Measurements from ENCODE around the gene TMPRSS13. TPM values are rescaled to one million over a fixed set of nuclear protein-coding genes. Genes with fewer than 3 reads are reported as not detected.
A peak's percentile ranks its signal among the peaks of the same experiment; 100 is the strongest.

TMPRSS13 gene
- total and polyA plus RNA-seq, 4 experiments from 2014 or later, result 0.45 to 4.0 (median 2.3) TPM

GRCh38 chr11:117973503-117973860 lies 44.3 kb upstream of the TMPRSS13 start:
- Histone ChIP-seq H3K9me3 (ENCODE audit: control insufficient read depth in 1 of 2, low read length in 2 of 2) (no peaks in the 10 kb centered on the region), H3K4me1 (ENCODE audit: insufficient read depth, low read length) (peaks cover 78% of the 10 kb centered on the region), H3K36me3 (ENCODE audit: insufficient read depth, low read length) (no peaks in the 10 kb centered on the region), H3K4me3 (ENCODE audit: low read length in 2 of 2) (no peak overlapping the region), H3K27me3 (ENCODE audit: insufficient read depth, low read length) (no peaks in the 10 kb centered on the region), H3K27ac (ENCODE audit: low read depth, low read length) (no peak overlapping the region)
- ChIA-PET CTCF (ENCODE audit: partially characterized antibody) (interaction anchor here (3.7 to 24.4 kb wide), 2 partner anchors 23 to 79 kb away, joined by 23 to 402 read pairs; no protein-coding TSS in a partner anchor), POLR2A (ENCODE audit: partially characterized antibody) (interaction anchor here (46.4 to 51.5 kb wide), 2 partner anchors 24 to 31 kb away, joined by 1750 to 2125 read pairs; partner anchors contain the start of gene IL10RA)
- intact Hi-C loops (cut with micrococcal nuclease), result no loop called here
- no peaks in the 10 kb centered on the region for H3K27me3 Mint-ChIP-seq
- H3K27ac Mint-ChIP-seq, result peak overlapping the region in 5 of 7 donors; percentile 11 to 85 (median 77)
- peaks cover 0 to 2% (median 0%) of the 10 kb centered on the region in 8 donors for H3K9me3 Mint-ChIP-seq
- DNase-seq, result no peak
- peaks cover 4 to 5% of the 10 kb centered on the region in 2 donors for H3K36me3 Mint-ChIP-seq
- peak overlapping the region; percentile 7 to 76 (median 23) for H3K4me3 Mint-ChIP-seq
- H3K4me1 Mint-ChIP-seq, result peaks cover 59 to 93% (median 79%) of the 10 kb centered on the region in 4 donors

- H3K4me3 Mint-ChIP-seq, result peak overlapping the region; percentile 12 to 76 (median 30)
- CTCF ChIA-PET (ENCODE audit: partially characterized antibody), result interaction anchor here (3.7 to 24.4 kb wide), 2 partner anchors 23 to 80 kb away, joined by 23 to 402 read pairs; no protein-coding TSS in a partner anchor
- no peak overlapping the region for H3K4me3 ChIP-seq (ENCODE audit: low read length in 2 of 2)
These were observed 43.7 kb upstream of the TMPRSS13 start for GRCh38 chr11:117972629-117973502.

GRCh38 chr11:117972044-117972443 lies 42.8 kb upstream of the TMPRSS13 start:
- Mint-ChIP-seq H3K4me3 (peak overlapping the region in 4 of 8 donors; percentile 1 to 25 (median 12)), H3K36me3 (peaks cover 0 to 2% of the 10 kb centered on the region in 2 donors), H3K27ac (peak overlapping the region in 4 of 7 donors; percentile 14 to 90 (median 56)), H3K9me3 (peaks cover 0 to 2% (median 0%) of the 10 kb centered on the region in 8 donors), H3K27me3 (no peaks in the 10 kb centered on the region), H3K4me1 (peaks cover 52 to 84% (median 71%) of the 10 kb centered on the region in 4 donors)
- H3K4me1 ChIP-seq (ENCODE audit: insufficient read depth, low read length), result peaks cover 74% of the 10 kb centered on the region
- ChIA-PET CTCF (ENCODE audit: partially characterized antibody) (interaction anchor here (24.4 kb wide), 1 partner anchor 22 kb away, joined by 402 read pairs; no protein-coding TSS in a partner anchor), POLR2A (ENCODE audit: partially characterized antibody) (interaction anchor here (46.4 to 51.5 kb wide), 2 partner anchors 23 to 32 kb away, joined by 1750 to 2125 read pairs; partner anchors contain the start of gene IL10RA)
- H3K27me3 ChIP-seq (ENCODE audit: insufficient read depth, low read length), result no peaks in the 10 kb centered on the region
- intact Hi-C loops (cut with micrococcal nuclease), result no loop called here
- no peaks in the 10 kb centered on the region for H3K36me3 ChIP-seq (ENCODE audit: insufficient read depth, low read length)
- no peak overlapping the region for H3K27ac ChIP-seq (ENCODE audit: low read depth, low read length)
- DNase-seq, result no peak
- no peak overlapping the region for H3K4me3 ChIP-seq (ENCODE audit: low read length in 2 of 2)
- no peaks in the 10 kb centered on the region for H3K9me3 ChIP-seq (ENCODE audit: control insufficient read depth in 1 of 2, low read length in 2 of 2)

More at GRCh38 chr11:117972629-117973502, 43.7 kb upstream of the TMPRSS13 start:
- Histone ChIP-seq H3K27ac (ENCODE audit: low read depth, low read length) (no peak overlapping the region), H3K4me1 (ENCODE audit: insufficient read depth, low read length) (peaks cover 81% of the 10 kb centered on the region), H3K27me3 (ENCODE audit: insufficient read depth, low read length) (no peaks in the 10 kb centered on the region), H3K36me3 (ENCODE audit: insufficient read depth, low read length) (no peaks in the 10 kb centered on the region), H3K9me3 (ENCODE audit: control insufficient read depth in 1 of 2, low read length in 2 of 2) (no peaks in the 10 kb centered on the region)
- POLR2A ChIA-PET (ENCODE audit: partially characterized antibody), result interaction anchor here (46.4 to 51.5 kb wide), 2 partner anchors 24 to 31 kb away, joined by 1750 to 2125 read pairs; partner anchors contain the start of gene IL10RA
- Mint-ChIP-seq H3K36me3 (peaks cover 4 to 5% of the 10 kb centered on the region in 2 donors), H3K27me3 (no peaks in the 10 kb centered on the region), H3K27ac (peak overlapping the region; percentile 58 to 93 (median 81)), H3K9me3 (peaks cover 0 to 2% (median 0%) of the 10 kb centered on the region in 8 donors), H3K4me1 (peaks cover 59 to 93% (median 78%) of the 10 kb centered on the region in 4 donors)
- no peak for DNase-seq
- intact Hi-C loops (cut with micrococcal nuclease), result no loop called here

GRCh38 chr11:117970400-117971024 lies 41.3 kb upstream of the TMPRSS13 start:
- peak overlapping the region; percentile 17 to 21 for H3K4me3 ChIP-seq (ENCODE audit: low read length in 2 of 2)
- ChIA-PET CTCF (ENCODE audit: partially characterized antibody) (interaction anchor here (0.7 to 24.4 kb wide), 3 partner anchors 9 to 20 kb away, joined by 3 to 402 read pairs (median 3); partner anchors contain the start of gene IL10RA), POLR2A (ENCODE audit: partially characterized antibody) (interaction anchor here (1.6 to 51.5 kb wide), 6 partner anchors 9 to 83 kb away, joined by 5 to 2125 read pairs (median 16); partner anchors contain the start of gene IL10RA)
- Mint-ChIP-seq H3K9me3 (peaks cover 0 to 2% (median 0%) of the 10 kb centered on the region in 8 donors), H3K27ac (peak overlapping the region; percentile 76 to 91 (median 87)), H3K27me3 (no peaks in the 10 kb centered on the region), H3K4me3 (peak overlapping the region in 7 of 8 donors; percentile 59 to 89 (median 76)), H3K4me1 (peaks cover 49 to 69% (median 62%) of the 10 kb centered on the region in 4 donors), H3K36me3 (no peaks in the 10 kb centered on the region)
- no peaks in the 10 kb centered on the region for H3K36me3 ChIP-seq (ENCODE audit: insufficient read depth, low read length)
- H3K4me1 ChIP-seq (ENCODE audit: insufficient read depth, low read length), result peaks cover 66% of the 10 kb centered on the region
- peak; percentile 33 to 75 (median 43) for DNase-seq
- intact Hi-C loops (cut with micrococcal nuclease), result loop anchor here (1.0 to 2.0 kb wide), 2 partner anchors 16 to 17 kb away; partner anchors contain the start of gene IL10RA
- no peaks in the 10 kb centered on the region for H3K9me3 ChIP-seq (ENCODE audit: control insufficient read depth in 1 of 2, low read length in 2 of 2)
- peak overlapping the region; percentile 27 for H3K27ac ChIP-seq (ENCODE audit: low read depth, low read length)
- H3K27me3 ChIP-seq (ENCODE audit: insufficient read depth, low read length), result no peaks in the 10 kb centered on the region

GRCh38 chr11:117969160-117969991 lies 40.2 kb upstream of the TMPRSS13 start:
- Histone ChIP-seq H3K36me3 (ENCODE audit: insufficient read depth, low read length) (no peaks in the 10 kb centered on the region), H3K27ac (ENCODE audit: low read depth, low read length) (no peak overlapping the region), H3K27me3 (ENCODE audit: insufficient read depth, low read length) (no peaks in the 10 kb centered on the region), H3K4me1 (ENCODE audit: insufficient read depth, low read length) (peaks cover 62% of the 10 kb centered on the region), H3K9me3 (ENCODE audit: control insufficient read depth in 1 of 2, low read length in 2 of 2) (no peaks in the 10 kb centered on the region), H3K4me3 (ENCODE audit: low read length in 2 of 2) (no peak overlapping the region)
- Mint-ChIP-seq H3K4me1 (peaks cover 47 to 61% (median 57%) of the 10 kb centered on the region in 4 donors), H3K27me3 (no peaks in the 10 kb centered on the region), H3K36me3 (no peaks in the 10 kb centered on the region), H3K27ac (peak overlapping the region in 6 of 7 donors; percentile 19 to 77 (median 58)), H3K4me3 (peak overlapping the region in 7 of 8 donors; percentile 1 to 89 (median 56)), H3K9me3 (peaks cover 0 to 2% (median 0%) of the 10 kb centered on the region in 8 donors)
- ChIA-PET CTCF (ENCODE audit: partially characterized antibody) (interaction anchor here (0.8 to 24.4 kb wide), 4 partner anchors 8 to 85 kb away, joined by 3 to 402 read pairs (median 4); no protein-coding TSS in a partner anchor), POLR2A (ENCODE audit: partially characterized antibody) (interaction anchor here (2.0 to 51.5 kb wide), 4 partner anchors 10 to 77 kb away, joined by 11 to 2125 read pairs (median 885); partner anchors contain the start of gene IL10RA)
- no peak for DNase-seq
- intact Hi-C loops (cut with micrococcal nuclease), result no loop called here

- Histone ChIP-seq H3K27ac (ENCODE audit: low read depth, low read length) (no peak overlapping the region), H3K9me3 (ENCODE audit: control insufficient read depth in 1 of 2, low read length in 2 of 2) (no peaks in the 10 kb centered on the region), H3K36me3 (ENCODE audit: insufficient read depth, low read length) (no peaks in the 10 kb centered on the region), H3K4me3 (ENCODE audit: low read length in 2 of 2) (no peak overlapping the region), H3K27me3 (ENCODE audit: insufficient read depth, low read length) (no peaks in the 10 kb centered on the region), H3K4me1 (ENCODE audit: insufficient read depth, low read length) (peaks cover 37% of the 10 kb centered on the region)
- intact Hi-C loops (cut with micrococcal nuclease), result no loop called here
- Mint-ChIP-seq H3K4me1 (peaks cover 28 to 43% (median 40%) of the 10 kb centered on the region in 4 donors), H3K27ac (peak overlapping the region in 1 of 7 donors; percentile 24), H3K9me3 (peaks cover 0 to 2% (median 0%) of the 10 kb centered on the region in 8 donors), H3K4me3 (no peak overlapping the region), H3K27me3 (no peaks in the 10 kb centered on the region), H3K36me3 (no peaks in the 10 kb centered on the region)
- ChIA-PET POLR2A (ENCODE audit: partially characterized antibody) (interaction anchor here (2.1 to 51.5 kb wide), 3 partner anchors 9 to 37 kb away, joined by 5 to 2125 read pairs (median 1750); partner anchors contain the start of gene IL10RA), CTCF (ENCODE audit: partially characterized antibody) (interaction anchor here (24.4 kb wide), 1 partner anchor 17 kb away, joined by 402 read pairs; no protein-coding TSS in a partner anchor)
- no peak for DNase-seq
These were observed 37.7 kb upstream of the TMPRSS13 start for GRCh38 chr11:117966908-117967307.

All from CD4-positive, alpha-beta memory T cell (primary cell).